GM11168 (cell line): ENCODE measurements around the gene SDE2.
"Not testable (repeated sequence)": the region's sequence is repeated elsewhere in the genome, so short reads cannot be mapped to it uniquely, and the experiment has no call there.

Experiments
- in situ Hi-C: fragments of 300-500 bp; cut with MboI; formaldehyde crosslinking; loops from one replicate; pipeline ENCODE4 v1.12.0; 2022; ENCODE audit warnings: low sequenced_read_pairs; ENCODE audit not compliant: unreplicated experiment

SDE2 gene

GRCh38 chr1:225979421-225979820, 19.7 kb downstream of the SDE2 start:
- in situ Hi-C loops: no loop called here

GRCh38 chr1:225977937-225978748, 21.0 kb downstream of the SDE2 start:
- in situ Hi-C loops: no loop called here

- in situ Hi-C loops: not testable (repeated sequence)
These were observed 24.0 kb downstream of the SDE2 start for GRCh38 chr1:225975146-225975545.

GRCh38 chr1:225974454-225974853, 24.7 kb downstream of the SDE2 start:
- in situ Hi-C loops: no loop called here

GRCh38 chr1:225973158-225973557, 26.0 kb downstream of the SDE2 start:
- in situ Hi-C loops: no loop called here

- in situ Hi-C loops: no loop called here
These were observed 26.6 kb downstream of the SDE2 start for GRCh38 chr1:225972344-225973152.

GRCh38 chr1:225970592-225971157, 28.5 kb downstream of the SDE2 start:
- in situ Hi-C loops: not testable (repeated sequence)

GRCh38 chr1:225969751-225970150, 29.4 kb downstream of the SDE2 start:
- in situ Hi-C loops: loop anchor here (10.0 kb wide), 1 partner anchor 485 kb away; no protein-coding TSS in a partner anchor

- in situ Hi-C loops: loop anchor here (10.0 kb wide), 1 partner anchor 480 kb away; no protein-coding TSS in a partner anchor
These were observed 33.9 kb downstream of the SDE2 start for GRCh38 chr1:225965231-225965630.

GRCh38 chr1:225963735-225964530, 35.2 kb downstream of the SDE2 start:
- in situ Hi-C loops: loop anchor here (10.0 kb wide), 1 partner anchor 479 kb away; no protein-coding TSS in a partner anchor

GRCh38 chr1:225962440-225962975, 36.6 kb downstream of the SDE2 start:
- in situ Hi-C loops: loop anchor here (10.0 kb wide), 1 partner anchor 478 kb away; no protein-coding TSS in a partner anchor

- in situ Hi-C loops: loop anchor here (10.0 kb wide), 1 partner anchor 477 kb away; no protein-coding TSS in a partner anchor
These were observed 37.3 kb downstream of the SDE2 start for GRCh38 chr1:225961659-225962439.

GRCh38 chr1:225958041-225958440, 41.1 kb downstream of the SDE2 start:
- in situ Hi-C loops: no loop called here

- in situ Hi-C loops: no loop called here
These were observed 44.4 kb downstream of the SDE2 start for GRCh38 chr1:225954753-225955152.

GRCh38 chr1:225953315-225953714, 45.8 kb downstream of the SDE2 start:
- in situ Hi-C loops: no loop called here

- in situ Hi-C loops: no loop called here
These were observed 48.1 kb downstream of the SDE2 start for GRCh38 chr1:225950905-225951497.

GRCh38 chr1:225949041-225949440, 50.1 kb downstream of the SDE2 start:
- in situ Hi-C loops: no loop called here

- in situ Hi-C loops: no loop called here
These were observed 52.3 kb downstream of the SDE2 start for GRCh38 chr1:225946803-225947202.
